ENCODE data around the gene PANX2. TPM values are rescaled to one million over a fixed set of nuclear protein-coding genes. Genes with fewer than 3 reads are reported as not detected.

Gene PANX2
- total RNA-seq, 1 experiment from 2014 or later, result 0.77 TPM

DNA sequence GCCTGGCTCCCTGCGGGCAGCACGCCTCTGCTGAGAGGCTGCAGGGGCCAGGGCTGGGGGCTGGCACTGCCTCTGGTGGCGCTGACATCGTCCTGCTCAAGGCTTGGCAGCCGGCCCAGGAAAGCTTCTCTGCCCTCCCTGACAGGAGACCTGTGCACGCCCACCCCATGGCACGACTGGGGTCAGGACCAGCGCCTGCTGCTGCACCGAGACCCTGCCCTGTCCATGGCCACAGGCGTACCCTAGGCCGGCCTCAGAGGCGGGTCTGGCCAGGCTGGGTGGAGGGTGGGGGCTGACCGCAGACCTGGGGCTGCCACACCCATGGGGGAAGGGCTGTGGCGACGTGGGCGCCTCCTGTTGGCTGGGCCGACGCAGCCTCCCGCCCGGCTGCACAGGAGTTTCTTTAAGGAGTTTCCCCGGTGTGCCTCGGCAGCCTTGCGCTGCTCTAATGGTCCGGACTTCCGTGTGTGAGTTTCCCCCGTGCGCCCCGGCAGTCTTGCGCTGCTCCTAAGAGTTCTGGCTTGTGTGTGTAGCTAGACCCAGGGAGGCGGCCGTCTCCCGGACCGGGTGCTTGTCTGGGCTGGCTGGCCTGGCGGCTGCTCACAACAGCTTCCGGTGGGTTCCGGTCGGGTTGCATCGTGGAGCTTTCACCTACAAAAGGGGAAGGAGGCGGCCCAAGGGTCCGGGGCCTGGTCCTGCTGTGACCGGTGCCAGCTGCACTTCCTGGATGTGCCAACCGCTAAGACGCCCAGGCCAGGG lies 19.8 kb downstream of the PANX2 start:
- peak; percentile 83 for DNase-seq (ENCODE audit: unreplicated experiment)
- peaks cover 5% of the 10 kb centered on the region for H3K4me1 Mint-ChIP-seq (ENCODE audit: insufficient read depth, unreplicated experiment)
- peaks cover 25% of the 10 kb centered on the region for H3K36me3 Mint-ChIP-seq (ENCODE audit: insufficient read depth, unreplicated experiment)
- CTCF ChIA-PET, result interaction anchor here (0.6 to 3.2 kb wide), 16 partner anchors 9 to 159 kb away, joined by 3 to 21 read pairs (median 4); partner anchors contain the start of gene PANX2
- BruUV-seq (replicated peaks), result no TSS peak
- H3K27me3 Mint-ChIP-seq (ENCODE audit: insufficient read depth, unreplicated experiment), result no peaks in the 10 kb centered on the region
- H3K9me3 Mint-ChIP-seq (ENCODE audit: unreplicated experiment), result no peaks in the 10 kb centered on the region
- TF ChIP-seq, protein P1, sequence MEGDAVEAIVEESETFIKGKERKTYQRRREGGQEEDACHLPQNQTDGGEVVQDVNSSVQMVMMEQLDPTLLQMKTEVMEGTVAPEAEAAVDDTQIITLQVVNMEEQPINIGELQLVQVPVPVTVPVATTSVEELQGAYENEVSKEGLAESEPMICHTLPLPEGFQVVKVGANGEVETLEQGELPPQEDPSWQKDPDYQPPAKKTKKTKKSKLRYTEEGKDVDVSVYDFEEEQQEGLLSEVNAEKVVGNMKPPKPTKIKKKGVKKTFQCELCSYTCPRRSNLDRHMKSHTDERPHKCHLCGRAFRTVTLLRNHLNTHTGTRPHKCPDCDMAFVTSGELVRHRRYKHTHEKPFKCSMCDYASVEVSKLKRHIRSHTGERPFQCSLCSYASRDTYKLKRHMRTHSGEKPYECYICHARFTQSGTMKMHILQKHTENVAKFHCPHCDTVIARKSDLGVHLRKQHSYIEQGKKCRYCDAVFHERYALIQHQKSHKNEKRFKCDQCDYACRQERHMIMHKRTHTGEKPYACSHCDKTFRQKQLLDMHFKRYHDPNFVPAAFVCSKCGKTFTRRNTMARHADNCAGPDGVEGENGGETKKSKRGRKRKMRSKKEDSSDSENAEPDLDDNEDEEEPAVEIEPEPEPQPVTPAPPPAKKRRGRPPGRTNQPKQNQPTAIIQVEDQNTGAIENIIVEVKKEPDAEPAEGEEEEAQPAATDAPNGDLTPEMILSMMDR (IDR thresholded peaks at IDR 0.05; ENCODE audit: unreplicated experiment), result peak; percentile 48
- intact Hi-C loops (cut with micrococcal nuclease), result loop anchor here (1.0 kb wide), 1 partner anchor 41 kb away; no protein-coding TSS in a partner anchor
- POLR2A ChIA-PET, result interaction anchor here (0.6 to 1.8 kb wide), 9 partner anchors 11 to 483 kb away, joined by 3 to 7 read pairs (median 5); partner anchors contain the start of gene SELENOO
- peak overlapping the region; percentile 69 for H3K27ac Mint-ChIP-seq (ENCODE audit: low read depth, unreplicated experiment)
- H3K4me3 Mint-ChIP-seq (ENCODE audit: unreplicated experiment), result peak overlapping the region; percentile 73

DNA sequence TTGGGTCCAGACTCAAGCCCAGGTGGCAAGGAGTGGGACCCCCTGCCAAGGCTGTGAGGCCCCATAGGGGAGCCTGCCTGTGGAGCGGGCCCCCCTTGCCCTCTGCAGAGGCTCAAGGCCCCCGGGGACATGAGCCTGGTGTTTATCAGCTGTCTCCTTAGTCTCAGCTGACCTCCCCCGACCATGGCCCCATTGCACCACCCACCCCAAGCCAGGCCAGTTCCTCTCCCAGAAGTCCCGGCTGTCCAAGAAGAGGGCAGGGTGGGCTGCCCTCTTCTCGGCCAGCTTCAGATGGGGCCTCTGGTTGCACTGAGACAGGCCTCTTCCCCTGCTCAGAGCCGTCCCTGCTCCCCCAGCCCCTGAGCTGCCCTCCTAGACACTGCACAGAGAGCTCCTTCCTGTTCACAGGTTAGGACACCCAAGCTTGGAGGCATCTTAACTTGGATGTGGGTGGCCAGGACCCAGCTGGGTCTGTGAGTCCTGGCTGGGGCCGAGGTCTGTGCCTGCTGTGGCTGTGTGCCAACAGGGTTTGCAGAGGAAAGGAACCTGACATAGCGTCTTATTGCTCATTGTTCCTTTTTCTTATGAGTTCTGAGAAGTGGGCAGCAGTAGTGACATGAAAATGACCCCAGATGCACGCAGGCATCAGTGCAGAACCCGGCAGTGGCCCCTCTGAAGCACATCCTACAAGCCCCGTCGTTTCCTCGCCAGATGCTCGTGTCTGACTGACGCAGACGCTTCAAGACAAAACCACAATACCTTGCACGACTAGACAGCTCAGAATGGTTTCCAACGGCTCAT lies 20.6 kb downstream of the PANX2 start:
- Mint-ChIP-seq H3K36me3 (ENCODE audit: insufficient read depth, unreplicated experiment) (peaks cover 32% of the 10 kb centered on the region), H3K9me3 (ENCODE audit: unreplicated experiment) (no peaks in the 10 kb centered on the region), H3K4me1 (ENCODE audit: insufficient read depth, unreplicated experiment) (peaks cover 5% of the 10 kb centered on the region), H3K27me3 (ENCODE audit: insufficient read depth, unreplicated experiment) (no peaks in the 10 kb centered on the region), H3K27ac (ENCODE audit: low read depth, unreplicated experiment) (peak overlapping the region; percentile 69), H3K4me3 (ENCODE audit: unreplicated experiment) (peak overlapping the region; percentile 73)
- DNase-seq (ENCODE audit: unreplicated experiment), result no peak
- ChIA-PET POLR2A (interaction anchor here (0.6 to 1.8 kb wide), 10 partner anchors 9 to 484 kb away, joined by 3 to 7 read pairs (median 4); partner anchors contain the start of gene SELENOO), CTCF (interaction anchor here (0.6 to 3.2 kb wide), 13 partner anchors 8 to 160 kb away, joined by 3 to 21 read pairs (median 5); partner anchors contain the start of gene PANX2)
- TF ChIP-seq, protein P1 (IDR thresholded peaks at IDR 0.05; ENCODE audit: unreplicated experiment), result no peak
- TSS peak; percentile 24 for BruUV-seq (replicated peaks)
- intact Hi-C loops (cut with micrococcal nuclease), result loop anchor here (1.0 kb wide), 1 partner anchor 42 kb away; no protein-coding TSS in a partner anchor

GRCh38 chr22:50192436-50193204 lies 22.1 kb downstream of the PANX2 start:
- Mint-ChIP-seq H3K36me3 (ENCODE audit: insufficient read depth, unreplicated experiment) (peaks cover 39% of the 10 kb centered on the region), H3K27me3 (ENCODE audit: insufficient read depth, unreplicated experiment) (no peaks in the 10 kb centered on the region), H3K27ac (ENCODE audit: low read depth, unreplicated experiment) (no peak overlapping the region), H3K4me3 (ENCODE audit: unreplicated experiment) (no peak overlapping the region), H3K4me1 (ENCODE audit: insufficient read depth, unreplicated experiment) (peaks cover 5% of the 10 kb centered on the region), H3K9me3 (ENCODE audit: unreplicated experiment) (no peaks in the 10 kb centered on the region)
- TF ChIP-seq, protein P1 (IDR thresholded peaks at IDR 0.05; ENCODE audit: unreplicated experiment), result no peak
- POLR2A ChIA-PET, result interaction anchor here (1.0 kb wide), 1 partner anchor 9 kb away, joined by 3 read pairs; no protein-coding TSS in a partner anchor
- no peak for DNase-seq (ENCODE audit: unreplicated experiment)
- CTCF ChIA-PET, result no interaction called here
- no TSS peak for BruUV-seq (replicated peaks)
- intact Hi-C loops (cut with micrococcal nuclease), result no loop called here

Data from MCF 10A (cell line).